NCI-H1930 (cell line): ENCODE results near the gene DBN1.
"Not testable (repeated sequence)": the region's sequence is repeated elsewhere in the genome, so short reads cannot be mapped to it uniquely, and the experiment has no call there.

ENCODE experiments used
- DNase-seq, 2 experiments: peaks; one replicate each; lab custom pipeline; 2025; lab: John Stamatoyannopoulos, UW

DBN1 gene

DNA sequence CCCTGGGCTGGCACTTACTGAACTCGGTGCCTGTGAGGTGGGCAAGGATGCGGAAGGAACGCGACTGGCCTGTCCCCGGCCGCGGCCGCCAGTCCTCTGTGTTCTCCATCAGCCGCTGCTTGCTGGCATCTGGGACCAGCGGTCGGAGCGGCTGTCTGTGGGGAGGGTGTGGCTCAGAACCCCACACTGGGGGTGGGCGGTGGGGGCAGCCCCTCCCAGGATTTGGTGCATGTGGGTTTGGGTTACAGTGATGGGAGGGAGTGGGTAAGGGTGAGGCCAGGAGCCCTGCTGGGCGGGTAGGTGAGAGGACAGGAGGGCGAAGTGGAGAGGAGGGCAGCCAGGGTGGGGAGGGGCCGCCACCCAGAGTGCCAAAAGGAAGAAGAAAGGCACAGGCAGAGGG, 17.6 kb upstream of the DBN1 start:
- no peak for DNase-seq

DNA sequence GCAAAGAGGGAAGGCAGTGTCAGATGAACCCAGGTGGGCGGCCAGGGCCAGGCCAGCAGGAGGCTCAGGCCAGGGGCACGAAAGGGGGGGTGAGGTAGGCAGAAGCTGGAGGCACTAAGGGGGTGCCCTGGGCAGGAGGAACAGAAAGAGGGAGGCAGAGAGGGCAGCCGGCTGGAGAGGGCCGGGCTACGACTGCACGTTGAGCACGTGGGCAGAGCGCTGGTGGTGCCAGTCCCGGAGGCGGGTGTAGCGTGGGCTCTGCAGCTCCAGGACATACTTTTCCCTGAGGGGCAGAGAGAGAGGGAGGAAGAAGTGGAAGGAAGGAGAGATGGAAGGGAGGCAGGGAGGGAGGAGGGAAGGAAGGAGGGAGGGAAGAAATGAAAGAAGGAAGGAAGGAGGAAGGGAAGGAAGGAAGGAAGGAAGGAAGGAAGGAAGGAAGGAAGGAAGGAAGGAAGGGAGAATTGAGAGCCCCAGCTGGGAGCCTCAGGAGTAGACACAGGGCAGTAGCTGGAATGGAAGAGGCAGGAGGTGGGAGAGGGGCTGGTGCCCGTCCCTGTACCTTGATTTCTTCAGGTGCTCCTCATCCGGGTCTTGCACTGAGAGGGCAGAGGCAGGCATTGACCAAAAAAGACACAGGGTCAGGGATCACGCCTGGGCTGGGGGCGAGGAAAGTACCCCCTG, 17.0 kb upstream of the DBN1 start:
- no peak for DNase-seq

DNA sequence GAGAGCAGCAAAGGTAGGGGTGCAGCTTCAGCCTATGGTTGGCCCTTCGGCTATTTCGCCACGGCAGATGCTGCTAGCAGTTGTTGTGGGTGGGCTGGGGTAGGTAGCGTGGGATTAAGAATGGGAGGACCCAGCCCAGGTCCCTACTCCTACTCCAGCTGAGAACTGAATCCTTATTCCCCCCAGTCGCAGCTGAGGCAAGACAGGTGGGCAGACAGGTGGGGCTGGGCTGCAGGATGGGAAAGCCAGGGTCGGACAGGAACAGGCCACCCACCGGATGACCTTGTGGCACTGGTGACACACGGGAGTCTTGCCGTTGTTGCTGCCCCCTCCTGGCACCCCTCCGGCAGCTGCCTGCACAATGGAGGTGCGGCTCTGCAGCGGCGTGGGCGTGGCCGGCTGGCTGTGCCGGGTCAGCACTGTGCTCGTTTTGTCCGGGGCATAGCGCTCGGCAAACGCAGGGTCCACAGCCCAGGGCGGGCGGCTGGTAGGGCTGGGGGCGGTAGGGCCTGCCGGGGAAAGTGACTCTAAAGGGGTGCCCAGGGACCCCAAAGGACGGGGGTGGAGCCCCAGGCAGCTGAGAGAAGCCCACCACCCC, 15.8 kb upstream of the DBN1 start:
- no peak for DNase-seq

DNA sequence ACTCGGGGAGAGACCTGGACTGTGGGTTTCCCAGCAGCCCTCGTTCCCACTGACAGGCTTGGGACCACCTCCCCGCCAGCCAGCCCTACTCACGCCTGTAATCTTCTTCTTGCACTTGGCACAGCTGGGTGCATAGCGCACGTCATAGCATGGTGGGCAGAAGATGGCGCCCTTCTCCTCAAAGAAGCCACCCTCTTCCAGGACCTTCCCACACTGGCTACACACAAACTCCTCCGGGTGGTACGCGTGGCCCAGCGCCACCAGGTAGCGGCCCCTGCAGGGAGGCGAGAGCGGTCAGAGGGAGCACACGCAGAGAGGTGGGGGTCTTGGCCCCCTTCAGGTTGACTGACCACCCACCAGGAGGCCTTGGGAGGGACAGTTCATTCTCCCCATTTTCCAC, 14.5 kb upstream of the DBN1 start:
- DNase-seq: no peak

DNA sequence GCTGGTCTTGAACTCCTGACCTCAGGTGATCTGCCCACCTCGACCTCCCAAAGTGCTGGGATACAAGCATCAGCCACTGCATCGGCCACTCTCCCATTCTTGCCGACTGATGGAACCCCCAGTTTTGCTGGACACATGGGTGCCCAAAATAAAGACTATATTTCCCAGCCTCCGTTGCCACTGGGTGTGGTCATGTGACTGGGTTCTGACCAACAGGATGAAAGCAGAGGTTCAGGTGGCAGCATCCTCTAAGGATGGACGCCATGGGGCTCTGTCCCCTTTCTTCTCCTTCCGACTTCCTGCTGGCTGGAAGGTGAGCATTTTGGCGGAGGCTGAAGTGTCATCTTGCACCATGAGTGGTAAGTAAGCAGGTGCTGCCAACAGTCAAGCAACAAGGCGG, 13.7 kb upstream of the DBN1 start:
- DNase-seq: no peak

DNA sequence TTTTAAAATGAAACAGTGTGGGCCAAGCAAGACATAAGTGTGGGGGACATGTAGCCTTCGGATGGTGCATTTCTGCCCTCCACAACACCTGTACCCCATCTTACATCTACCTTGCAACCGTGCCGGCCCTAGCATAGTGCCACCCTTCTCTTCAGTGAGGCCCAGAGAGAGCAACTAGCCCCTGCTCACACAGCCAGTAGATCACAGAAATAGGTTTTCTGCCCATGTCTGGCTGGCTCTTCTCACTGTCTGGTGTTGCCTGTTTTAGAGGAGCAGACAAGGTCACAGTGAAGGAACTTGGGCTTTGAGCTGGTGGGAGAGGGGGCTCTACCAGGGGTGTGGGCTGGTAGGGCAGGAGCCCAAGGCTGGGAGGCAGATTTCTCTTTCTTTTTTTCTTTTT, 12.8 kb upstream of the DBN1 start:
- DNase-seq: no peak

DNA sequence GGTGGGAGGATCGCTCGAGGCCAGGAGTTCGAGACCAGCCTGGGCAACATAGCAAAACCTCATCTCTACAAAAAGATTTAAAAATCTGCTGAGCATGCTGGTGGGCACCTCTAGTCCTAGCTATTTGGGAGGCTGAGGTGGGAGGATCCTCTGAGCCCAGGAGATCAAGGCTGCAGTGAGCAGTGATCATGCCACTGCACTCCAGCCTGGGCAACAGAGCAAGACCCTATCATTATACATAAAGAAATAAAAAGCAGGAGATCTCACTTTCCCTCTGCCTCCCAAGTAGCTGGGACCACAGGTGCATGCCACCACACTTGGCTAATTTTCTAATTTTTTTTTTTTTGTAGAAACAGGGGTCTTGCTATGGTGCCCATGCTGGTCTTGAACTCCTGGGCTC, 12.3 kb upstream of the DBN1 start:
- DNase-seq: not testable (repeated sequence)

DNA sequence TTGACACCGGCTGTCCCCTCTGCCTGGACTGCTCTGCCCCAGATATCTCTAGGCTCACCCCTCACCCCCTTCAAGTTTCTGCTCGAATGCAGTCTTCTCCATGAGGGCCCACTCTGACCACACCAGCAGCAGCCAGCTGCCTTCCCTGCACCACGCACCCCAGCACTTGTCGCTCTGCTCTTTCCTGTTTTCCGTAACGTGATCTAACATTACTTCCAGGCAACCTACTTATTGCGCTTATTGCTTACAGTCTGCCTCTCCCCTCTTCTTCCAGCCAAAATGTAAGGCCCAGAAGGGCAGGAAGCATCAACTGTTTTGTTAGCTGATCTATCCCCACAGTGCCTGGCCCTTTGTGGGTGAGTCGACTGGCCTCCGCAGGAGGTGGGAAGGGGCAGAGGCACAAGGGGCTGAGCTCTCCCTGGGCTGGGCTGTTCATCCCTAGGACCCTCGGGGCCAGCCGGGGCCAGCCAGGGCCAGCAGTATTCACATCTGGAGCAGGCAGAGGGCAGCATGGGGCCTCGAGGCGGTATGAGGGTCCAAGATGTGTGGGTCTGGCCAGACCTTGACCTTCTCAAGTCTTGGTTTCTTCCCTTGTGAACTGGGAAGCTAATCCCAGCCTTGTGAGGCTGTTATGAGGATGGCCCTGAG, 11.6 kb upstream of the DBN1 start:
- no peak for DNase-seq

DNA sequence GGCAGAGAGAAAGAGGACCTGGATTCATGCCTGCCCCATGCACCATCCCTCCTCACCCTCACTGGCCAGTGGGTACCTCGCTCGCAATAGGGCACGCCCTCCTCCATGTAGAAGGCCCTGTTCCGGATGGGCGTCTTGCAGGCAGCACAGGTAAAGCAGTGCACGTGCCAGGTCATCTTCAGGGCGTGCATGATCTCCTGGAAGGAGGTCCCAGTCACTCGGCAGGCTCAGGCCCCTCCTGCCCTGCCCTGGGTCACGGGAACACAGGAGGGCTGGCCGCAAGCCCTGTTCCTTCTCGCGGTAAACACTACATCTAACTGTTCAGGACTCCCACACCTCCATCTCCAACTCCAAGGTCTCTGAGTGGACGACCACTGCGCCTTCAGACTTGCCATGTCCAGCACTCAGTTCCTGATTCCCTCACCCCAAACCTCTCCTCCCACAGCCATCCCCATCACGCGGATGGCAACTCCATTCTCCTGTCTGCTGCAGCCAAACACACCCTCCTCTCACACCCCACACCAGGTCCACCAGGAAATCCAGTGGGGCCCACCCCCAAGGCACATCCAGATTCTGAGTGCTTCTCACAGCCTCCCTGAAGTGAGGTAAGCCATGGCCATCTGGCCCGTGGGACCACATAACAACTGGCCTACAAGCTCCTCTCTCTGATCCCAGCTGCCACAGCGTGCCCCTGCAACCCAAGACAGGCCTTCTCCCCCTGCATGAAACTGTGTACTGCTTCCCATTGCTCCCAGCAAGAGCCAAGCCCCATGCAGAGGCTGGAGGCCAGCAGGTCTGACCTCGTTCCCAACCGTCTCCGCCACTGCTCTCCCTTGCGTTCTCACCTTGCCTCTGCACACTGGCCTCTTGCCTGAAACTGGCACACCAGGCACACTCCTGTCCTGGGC, 10.8 kb upstream of the DBN1 start:
- no peak for DNase-seq

DNA sequence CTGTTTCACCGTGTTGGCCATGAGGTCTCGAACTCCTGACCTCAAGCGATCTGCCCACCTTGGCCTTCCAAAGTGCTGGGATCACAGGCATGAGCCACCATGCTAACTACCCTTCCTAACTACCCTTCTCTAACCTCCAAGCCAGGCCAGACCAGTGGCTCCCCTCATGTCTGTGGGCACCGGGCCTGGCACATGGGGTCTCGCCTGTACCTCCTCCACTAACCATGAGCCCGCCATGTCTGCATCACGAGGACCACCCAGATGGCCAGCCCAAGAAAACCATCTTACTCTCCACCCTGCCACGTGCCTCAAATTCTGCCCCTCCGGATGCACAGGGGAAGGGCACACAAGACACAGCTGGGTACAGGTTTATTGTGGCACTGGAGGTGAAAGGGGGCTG, 9.6 kb upstream of the DBN1 start:
- DNase-seq: no peak

DNA sequence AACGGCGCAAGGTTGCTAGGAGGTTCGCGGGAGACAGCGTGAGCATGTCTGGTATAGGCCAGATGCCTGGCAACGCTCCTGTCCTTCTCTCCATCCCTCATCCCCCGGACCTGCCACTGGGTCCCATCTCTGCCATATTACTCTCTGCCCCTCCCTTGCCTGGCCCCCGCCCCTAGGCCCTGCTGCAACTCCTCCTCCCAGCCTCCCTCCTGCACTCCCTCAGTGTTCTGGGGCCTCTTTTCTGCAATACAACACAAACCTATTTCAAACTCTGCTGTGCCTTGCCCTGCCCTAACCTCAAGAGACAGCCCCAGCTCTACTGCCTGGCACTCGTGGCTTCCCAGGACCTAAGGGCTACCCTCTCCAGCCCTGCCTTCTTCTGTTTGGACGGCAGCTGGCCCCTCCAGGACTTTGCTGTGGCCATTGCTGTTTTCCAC, 8.9 kb upstream of the DBN1 start:
- no peak for DNase-seq

DNA sequence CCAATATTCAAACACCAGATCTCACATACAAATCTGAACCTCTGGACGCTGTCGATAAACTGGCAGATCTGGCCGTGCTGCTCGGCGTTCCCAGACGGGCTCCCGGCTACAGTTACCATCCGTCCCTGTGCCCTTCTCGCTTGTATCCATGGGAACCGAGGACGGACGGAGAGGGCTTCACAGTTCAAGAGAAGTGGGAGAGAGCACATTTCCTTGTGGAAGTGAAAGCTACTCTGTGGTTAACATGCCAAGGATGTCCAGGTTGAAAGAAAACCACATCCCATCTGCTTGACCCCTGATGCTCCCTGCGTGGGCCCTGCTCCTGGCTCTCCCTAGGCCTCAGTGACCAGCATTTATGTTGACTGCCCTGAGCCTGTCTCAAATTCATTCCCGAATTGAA, 6.3 kb upstream of the DBN1 start:
- no peak for DNase-seq

DNA sequence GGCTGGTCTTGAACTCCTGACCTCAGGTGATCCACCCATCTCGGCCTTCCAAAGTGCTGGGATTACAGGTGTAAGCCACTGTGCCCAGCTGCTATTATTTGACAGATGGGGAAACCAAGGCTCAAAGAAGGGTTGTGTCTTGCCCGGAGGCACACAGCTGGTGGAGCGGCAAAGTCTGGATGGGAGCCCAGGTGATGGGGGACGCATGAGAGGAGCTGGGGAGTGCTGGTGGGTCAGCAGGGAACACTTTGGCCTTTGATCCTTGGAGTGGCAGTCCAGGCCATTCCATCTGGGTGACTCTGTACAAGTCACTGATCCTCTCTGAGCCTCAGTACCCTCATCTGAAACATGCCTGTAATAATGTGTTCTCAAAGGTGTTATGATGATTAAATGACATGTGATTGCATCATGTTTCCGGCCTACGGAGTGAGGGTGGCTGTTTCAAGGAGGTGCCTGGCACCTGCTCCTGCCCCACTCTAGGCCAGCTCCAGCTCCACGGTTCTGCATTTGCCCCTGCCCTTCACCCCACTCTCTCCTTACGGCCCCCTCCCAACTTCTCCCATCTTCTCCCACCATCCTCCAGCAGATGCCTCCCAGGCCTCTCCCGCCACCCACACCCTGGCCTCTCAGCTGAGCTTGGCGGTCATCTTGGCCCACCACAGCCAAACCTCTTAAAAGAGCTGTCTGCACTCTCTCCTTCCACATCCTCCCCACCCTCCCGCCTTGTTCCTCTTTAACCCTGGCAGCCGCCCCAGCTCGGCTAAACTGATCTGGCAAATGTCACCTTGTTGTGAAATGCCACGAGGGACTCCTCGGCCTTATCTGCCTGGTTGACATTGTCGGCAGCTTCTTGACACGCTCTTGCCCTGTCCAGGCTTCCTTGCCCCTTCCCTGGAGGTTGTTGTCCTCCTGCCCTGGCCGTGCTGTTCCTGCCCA, 5.5 kb upstream of the DBN1 start:
- no peak for DNase-seq

DNA sequence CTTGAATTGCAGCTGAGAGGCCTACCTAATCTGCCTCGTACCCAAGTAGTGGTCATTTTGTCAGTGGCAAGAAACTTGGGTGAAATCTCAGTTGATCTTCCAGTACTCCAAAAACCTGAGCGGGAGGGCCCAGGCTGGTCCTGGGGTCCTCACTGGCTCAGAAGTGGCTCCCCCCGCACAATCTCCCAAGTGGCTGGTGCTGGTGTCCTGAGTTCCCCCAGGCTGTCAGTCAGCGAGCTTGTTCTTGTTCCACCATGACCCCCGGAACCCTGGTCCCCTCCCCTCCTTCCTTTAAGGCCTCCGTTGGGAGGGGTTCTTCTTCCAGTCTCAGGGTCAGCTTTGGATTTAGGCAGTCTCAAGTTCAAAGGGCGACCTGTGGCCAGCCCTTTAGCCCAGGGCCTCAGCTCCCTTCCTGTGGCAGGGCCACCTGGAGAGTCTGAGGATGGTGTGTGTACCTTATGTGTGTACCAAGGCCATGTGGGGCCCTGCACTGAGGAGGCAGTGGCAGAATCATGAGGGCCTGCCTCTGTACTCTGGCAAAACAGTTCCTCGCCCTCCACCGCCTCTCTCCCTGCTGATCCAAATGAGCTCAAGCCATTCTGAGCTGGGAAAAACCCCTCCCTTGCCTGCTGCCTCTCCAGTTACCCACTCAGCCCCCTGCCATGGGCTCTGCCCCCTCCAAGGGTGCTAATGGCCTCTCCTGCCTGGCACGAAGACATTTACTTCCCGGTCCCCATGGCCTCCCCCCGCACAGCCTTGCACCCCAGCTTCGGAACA, 4.5 kb upstream of the DBN1 start:
- no peak for DNase-seq

DNA sequence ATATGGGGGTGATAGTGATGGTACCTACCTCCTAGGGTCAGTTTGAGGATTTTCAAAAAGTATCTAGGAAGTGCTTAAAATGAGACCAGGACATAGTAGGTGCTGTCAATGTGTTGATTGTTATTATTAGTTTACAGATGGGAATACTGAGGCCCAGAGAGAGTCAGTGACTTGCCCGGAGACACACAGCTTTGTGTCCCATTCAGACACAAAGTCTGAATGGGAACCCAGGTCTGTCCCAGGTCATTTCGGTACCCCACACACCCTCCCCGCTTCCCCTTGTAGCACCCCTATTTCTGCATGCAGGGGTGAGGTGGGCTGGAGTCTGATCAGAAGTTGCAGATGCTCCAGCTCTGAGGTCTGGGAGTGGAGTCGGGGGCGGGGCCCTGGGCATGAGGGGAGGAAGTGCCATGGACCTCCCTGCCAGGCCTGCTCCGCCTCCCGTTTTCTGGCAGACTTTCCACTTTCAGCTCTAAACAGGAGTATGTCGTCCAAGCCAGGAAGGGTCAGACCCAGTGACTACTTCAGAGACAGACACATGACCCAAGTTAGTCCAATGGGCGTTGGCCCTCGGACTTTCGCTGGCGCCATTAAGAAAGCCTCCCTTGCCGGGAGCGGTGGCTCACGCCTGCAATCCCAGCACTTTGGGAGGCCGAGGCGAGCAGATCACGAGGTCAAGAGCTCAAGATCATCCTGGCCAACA, 3.2 kb upstream of the DBN1 start:
- no peak for DNase-seq

DNA sequence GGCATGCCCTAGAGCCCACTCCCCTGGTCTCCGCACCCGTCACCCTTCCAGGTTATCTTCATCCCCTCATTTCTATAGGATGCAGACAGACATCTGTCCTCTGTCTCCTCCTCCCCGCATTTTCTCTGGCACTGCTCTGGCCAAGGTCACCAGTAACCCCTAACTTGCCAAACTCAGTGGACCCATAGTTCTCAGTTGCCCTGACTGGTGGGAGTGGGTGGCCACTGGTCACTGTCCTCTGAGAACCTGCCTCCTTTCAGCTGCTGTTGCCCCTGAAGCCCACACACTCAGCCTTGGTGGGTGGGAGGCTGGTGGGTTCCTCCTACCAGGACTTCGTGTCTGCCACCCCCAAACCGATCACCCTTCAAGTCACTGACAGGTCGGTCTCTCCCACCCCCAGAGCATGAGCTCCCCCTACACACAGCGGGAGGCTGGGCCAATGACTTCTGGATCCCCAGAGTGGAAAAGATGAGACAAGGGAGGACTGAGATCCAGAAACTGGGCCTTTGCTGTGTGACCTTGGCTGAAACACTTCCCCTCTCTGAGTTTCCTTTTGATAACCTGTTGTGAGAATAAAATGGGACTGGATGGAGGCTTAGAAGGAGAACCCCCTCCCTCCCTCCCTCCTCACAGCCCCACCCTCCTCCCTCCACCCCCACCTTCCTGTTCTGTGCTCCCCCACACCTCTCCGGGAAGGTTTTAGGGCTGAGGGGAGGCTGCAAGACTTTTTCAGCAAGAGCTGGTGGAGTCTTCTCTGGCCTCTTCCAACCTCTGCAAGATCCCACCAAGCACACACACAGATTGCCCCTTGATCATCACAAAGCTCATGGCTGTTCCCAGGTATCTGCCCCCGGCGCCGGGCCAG, 2.4 kb upstream of the DBN1 start:
- DNase-seq: no peak

DNA sequence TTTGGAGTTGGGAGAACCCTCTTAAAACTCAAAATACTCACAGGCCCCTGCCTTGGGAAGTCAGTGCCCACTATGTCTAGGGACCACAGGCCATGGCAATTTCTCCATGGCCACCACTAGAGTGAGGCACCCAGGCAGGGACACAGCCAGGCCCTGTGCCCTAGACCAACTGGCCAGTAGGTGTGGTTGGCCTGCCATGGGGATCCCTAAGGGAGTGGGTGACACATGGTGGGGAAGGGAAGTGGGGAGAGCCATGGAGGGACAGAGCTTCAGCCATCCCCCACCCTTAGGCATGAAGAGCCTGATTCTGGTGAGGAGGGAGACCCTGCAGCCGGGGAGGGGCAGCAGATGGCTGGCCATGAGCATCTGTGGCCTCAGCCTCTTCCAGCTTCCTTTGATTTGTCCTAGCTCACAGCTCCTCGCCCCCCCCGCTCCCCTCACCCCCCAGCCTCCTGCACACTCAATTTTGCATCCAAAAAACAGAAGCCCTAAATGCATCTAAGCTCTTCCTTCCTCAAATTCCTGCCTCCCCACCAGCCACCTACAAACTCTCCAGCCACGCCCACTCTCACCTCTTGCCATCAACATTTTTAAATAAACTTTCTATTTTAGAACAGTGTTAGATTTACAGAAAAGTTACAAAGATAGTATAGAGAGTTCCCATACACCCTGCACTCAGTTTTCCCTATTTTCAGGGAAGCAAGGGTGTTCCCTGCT, 1.6 kb upstream of the DBN1 start:
- no peak for DNase-seq

DNA sequence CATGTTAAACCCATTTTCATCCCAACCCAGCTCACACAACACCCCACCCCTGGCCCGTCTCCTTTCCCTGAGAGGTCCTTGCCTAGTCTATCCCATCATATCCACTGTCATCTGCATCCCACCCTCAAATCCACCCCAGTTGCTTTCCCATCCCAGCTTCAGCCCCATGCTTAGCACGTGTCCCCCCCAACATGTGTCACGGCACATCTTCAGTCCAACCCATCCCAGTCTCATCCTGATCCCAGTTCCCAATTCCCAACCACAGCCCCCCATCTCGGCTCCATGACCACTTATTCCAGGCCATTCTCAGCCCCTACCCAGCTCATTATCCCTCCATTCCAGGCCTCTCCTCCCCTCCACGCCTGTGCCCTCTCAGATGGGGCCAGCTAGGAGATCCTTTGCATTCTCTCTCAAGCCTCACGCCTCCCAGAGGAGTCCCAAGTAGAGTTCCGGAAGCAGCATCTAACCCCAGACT, 605 bp upstream of the DBN1 start:
- no peak for DNase-seq
